GM04503 (cell line): ENCODE data around the gene SLC9A7.

Experiments
- DNase-seq: peaks from one replicate; pipeline ENCODE4 v3.0.0-alpha.2; 2012; ENCODE audit warnings: low read depth

Gene SLC9A7

DNA sequence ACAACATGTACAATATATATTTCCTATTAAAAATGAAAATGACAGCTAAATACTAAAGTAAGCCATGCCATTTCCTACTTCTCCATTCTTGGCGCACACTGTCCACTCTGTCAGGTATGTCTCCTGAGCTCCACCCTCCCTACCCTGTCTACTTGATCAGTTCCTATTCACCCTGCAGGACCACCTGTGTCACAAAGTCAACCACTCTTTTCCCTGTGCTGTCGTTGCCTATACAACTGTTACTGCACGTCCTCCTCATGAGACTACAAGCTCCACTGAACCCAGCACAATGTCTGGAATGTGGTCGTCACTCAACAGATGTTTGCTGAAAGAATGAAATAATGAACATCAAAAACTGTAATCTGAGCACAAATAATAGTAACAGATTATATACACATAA, 54.9 kb downstream of the SLC9A7 start:
- no peak for DNase-seq

DNA sequence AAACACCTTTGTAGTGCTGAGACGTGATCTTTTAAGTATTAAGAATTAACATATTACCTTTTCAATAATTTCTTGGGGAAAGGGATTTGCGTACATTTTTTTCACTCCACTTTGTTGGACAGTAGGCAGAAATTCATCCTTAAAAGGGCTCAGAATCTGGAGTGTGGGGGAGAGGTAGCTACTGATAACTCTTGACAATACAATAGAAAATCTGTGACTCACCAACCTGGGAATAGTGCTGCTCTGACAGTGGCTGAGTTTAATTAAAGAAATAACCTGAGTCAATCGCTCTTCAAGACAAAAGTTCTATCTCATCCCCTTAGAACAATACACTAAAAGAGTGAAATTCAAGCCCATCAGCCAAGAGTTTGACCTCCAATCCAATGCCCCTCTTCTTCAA, 60.2 kb downstream of the SLC9A7 start:
- DNase-seq: no peak

DNA sequence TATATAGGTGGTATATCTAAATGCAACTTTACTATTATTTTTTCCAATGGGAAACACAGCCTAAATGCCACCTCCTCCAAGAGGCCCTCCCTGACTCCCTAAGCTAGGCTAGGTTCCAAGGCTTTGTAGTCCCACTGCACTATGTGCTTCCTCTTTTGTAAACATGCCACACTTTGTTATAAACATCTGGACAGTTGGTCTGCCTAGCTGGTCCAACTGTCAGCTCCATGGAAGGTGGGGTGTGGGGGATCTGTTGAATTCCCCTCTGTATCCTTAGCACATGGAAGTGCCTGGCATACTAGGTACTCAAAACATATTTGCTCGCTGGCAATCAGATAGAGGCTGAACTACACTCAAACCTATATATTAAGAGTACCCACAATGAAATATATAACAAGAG, 63.4 kb downstream of the SLC9A7 start:
- no peak for DNase-seq

DNA sequence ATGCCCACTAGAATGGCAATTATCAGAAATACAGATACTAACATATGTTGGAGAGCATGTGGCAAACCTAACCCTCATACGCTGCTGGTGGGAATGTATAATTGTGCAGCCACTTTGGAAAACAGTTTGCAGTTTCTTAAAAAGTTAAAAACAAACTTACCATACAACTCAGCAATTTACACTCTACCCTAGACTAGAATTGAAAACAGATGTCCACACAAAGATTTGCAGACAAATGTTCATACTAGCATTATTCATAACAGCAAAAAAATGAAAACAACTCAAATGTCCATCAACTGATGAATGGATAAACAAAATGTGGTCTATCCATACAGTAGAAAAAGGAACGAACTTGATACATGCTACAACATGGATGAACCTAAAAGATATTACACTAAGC, 64.4 kb downstream of the SLC9A7 start:
- DNase-seq: no peak

DNA sequence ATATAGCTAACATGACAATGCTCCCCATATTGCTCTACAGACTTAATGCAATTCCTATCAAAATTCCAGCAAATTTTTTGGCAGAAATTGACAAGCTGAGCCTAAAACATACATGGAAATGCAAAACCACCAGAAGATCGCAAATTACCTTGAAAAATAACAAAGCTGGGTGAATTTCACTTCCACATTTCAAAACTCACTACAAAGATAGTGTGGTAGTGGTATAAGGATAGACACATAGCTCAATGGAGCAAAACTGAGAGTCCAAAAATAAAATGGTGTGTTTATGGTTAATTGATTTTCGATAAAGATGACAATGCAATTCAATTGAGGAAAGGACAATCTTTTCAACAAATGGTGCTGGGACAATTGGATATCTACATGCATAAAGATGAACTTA, 65.8 kb downstream of the SLC9A7 start:
- no peak for DNase-seq

DNA sequence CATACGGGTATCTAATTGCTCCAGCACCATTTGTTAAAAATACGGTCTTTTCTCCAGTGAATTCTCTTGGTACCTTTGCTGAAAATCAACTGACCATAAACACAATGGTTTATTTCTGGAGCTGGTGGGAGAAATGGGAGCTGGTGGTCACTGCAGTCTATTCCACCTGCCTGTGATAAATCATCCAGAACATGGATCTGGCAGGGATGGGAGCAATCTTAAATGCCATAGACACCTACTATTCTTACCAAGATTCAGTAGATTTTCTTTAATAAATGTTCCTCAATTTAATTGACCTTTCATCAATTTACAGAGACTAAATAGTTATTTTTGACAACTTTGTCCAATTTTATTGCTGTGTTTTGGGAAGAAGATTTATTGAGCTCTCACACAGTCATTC, 68.1 kb downstream of the SLC9A7 start:
- DNase-seq: no peak

DNA sequence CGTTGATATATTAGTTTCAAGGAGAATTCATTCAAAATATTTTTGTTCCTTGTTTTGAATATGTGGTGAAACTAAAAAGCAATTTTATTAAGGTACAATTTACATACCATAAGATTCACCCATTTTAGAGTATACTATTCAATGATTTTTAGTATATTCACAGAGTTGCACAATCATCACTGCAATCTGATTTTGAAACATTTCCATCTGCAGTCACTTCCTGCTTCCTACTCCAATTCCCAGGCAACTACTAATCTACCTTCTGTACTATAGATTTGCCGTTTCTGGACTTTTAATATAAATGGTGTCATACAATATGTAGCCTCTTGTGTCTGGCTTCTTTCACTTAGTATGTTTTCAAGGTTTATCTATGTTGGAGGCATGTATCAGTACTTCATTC, 71.3 kb downstream of the SLC9A7 start:
- no peak for DNase-seq

DNA sequence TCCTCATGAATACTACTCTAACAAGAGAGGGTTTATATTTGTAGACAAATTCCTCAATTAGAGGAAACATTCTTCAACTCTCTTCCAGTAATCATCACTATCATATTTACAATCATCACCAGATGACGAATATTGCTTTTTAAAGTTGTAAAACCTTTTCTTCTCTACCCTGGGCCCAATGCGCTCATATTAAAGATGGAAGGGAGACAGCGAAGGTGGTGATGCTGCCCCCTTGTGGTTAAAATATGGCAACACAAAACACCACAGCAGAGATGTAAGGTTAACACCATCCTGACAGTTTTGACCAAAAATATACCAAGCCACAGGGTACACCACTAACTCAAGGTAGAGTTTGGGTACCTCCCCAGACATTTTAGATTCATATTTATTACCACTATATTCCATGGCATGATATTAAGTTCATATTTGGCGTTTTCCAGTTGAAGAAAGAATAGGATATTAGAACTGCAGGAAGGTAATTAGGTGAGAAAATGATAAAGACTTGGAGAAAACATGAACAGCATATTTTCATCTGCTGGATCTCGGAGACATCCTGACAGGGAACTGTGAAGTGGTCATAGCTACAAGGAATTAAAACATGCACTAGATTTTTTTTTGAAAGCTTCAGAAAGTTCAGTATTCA, 72.8 kb downstream of the SLC9A7 start:
- no peak for DNase-seq

DNA sequence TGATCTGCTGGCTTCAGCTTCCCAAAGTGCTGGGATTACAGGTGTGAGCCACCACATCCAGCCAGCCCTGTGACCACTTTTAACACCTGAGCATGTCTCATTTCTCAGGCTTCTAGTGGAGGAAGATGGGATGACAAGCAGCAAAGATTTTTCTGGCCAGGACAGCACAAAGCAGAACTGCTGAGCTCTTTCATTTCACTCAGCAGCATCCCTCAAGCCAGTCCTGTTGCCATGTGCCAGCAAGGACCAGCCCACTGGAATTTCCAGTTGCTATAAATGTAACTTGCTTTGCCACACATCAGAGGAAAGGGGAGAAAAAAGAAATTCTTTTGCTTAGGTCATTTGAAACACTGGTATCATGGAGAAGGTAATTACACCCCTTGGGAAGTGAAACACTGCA, 75.9 kb downstream of the SLC9A7 start:
- DNase-seq: no peak

DNA sequence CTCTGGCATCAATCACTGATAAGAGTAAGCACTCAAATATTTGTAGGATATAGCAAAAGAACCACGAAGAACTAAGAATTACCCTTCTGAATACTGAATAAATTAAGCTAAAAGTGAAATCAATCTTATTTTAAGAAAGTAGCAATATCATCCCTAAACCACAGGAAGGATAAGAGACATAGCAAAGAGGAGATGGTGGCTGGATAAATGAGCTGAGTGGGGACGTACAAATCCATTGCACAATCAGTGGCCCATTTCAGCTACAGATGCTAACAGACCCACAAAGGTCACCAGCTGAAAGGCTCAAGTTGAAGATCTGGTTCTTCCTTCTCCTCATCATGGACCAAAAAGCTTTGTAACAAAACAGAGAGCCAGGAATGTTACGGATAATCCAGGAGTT, 77.1 kb downstream of the SLC9A7 start:
- DNase-seq: no peak

DNA sequence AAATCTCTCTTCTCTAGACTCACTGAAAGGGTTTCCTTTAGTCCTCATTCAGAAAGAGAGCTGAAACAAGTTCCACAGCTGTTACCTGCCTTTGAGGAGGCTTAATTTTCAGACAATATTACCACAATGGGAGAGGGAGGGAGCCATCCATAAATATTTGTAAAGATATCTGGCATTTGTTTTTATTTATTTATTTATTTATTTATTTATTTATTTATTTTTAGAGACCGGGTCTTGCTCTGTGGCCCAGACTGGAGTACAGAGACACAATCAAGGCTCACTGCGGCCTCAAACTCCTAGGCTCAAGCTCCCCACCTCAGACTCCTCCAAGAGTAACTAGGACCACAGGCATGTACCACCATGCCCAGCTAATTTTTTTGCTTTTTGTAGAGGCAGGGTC, 80.7 kb downstream of the SLC9A7 start:
- no peak for DNase-seq

DNA sequence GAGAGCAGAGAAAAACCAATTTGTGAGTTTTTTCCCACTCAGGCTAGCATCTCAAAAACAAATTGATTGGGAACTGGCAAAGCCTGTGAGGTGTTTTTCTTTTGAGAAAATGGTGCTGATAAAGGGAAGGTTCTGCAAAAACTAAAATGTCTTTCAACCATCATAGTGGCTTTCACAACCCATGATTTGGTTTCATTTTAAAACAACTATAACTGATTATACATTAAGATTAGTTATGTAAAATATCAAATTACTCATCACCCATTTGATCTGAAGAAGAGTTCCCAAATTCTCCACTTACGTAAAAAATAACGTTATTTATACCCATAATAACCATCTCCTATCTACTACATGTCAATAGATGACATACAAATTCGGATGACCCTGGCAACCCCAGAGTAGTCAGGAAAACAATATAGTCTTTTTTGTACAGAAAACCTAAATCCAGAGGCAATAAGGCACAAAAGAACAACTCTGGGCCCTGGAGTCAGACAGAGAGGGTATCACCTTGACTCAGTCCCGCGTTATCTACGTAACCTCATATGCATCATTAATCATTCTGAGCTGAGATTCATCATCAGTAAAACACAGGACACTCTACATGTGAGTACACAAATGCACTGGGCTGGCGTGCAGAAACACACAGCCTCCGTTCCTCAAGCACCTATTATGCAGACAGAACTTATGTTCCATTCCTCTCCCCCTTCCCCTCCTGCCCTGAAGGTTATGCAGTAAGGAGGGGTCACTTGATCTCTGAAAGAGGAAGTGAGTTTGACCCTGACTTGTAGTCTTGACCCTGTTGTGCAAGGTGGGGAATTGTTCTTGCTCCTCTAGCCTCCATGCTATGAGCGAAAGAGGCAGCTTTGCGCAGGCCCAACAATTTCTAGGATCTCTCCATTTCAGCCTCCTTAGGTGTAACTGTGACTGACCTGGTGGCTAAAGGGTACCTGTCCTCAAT, 82.2 kb downstream of the SLC9A7 start:
- no peak for DNase-seq

DNA sequence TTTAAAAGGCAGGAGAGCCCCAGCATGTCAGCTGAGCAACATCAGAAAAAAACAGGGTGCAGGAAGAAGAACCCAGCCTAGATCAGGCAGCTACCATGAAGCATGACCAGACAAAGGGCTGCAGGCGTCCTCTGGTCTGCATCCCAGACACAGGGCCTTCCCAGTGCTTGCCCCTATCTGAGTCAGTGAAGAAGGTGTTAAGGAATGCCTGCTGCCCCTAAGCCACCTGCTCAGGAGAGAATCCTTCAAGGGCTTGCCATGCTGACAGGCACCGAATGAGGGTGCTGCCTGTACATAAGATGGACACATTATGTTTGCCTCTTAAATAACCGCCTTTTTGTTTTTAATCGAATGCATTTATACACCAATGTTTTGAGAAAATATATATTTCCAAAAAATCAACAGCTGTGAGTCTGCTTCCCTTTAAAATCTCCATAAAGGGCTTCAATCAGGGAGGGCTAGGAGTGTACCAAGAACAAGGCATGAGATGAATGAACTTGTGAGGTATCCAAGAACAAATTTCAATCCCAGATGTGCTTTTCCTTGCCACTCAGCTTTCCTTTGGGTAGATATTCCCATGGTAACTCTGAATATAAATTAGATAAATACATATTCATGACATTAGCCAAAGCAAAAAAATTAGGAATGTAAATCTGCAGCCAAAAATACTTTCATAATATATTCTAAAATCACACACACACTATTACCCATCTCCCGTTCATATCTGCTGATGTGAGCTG, 85.1 kb downstream of the SLC9A7 start:
- DNase-seq: no peak

DNA sequence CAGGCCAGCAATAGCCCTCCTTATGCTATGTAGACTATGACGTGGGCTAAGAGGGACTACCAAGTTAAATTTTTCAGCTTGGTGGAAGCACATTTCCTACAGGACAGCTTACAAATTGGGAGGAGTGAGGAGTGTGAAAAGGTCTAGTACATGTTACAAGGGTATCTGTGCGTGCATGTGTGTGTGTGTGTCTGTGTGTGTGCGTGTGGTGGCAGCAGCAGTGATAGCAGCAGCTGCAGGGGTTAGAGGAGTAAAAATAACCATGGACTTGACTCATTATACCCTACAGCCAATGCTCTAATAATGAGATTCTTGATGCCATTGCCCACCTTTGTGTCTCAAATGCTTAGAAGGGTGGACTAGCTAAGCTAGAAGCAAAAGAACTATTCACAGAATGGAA, 88.6 kb downstream of the SLC9A7 start:
- DNase-seq: no peak

DNA sequence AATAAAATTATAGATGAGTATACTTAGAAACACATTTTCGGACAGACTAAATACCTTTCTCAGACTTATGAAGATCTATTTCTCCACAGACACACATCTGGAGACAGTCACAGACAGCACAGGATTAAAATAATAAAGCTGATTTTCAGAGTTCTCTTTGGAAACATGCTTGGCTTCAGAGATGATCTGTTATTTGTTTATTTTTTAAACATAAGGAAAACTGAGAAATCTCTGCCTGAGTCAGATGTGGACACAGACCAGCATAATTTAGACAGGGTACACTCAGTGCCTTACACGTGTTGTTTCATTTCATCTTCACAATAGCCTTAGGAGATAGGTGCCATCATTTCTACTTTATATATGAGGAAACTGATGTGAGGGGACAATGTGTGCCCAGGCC, 92.1 kb downstream of the SLC9A7 start:
- DNase-seq: no peak

DNA sequence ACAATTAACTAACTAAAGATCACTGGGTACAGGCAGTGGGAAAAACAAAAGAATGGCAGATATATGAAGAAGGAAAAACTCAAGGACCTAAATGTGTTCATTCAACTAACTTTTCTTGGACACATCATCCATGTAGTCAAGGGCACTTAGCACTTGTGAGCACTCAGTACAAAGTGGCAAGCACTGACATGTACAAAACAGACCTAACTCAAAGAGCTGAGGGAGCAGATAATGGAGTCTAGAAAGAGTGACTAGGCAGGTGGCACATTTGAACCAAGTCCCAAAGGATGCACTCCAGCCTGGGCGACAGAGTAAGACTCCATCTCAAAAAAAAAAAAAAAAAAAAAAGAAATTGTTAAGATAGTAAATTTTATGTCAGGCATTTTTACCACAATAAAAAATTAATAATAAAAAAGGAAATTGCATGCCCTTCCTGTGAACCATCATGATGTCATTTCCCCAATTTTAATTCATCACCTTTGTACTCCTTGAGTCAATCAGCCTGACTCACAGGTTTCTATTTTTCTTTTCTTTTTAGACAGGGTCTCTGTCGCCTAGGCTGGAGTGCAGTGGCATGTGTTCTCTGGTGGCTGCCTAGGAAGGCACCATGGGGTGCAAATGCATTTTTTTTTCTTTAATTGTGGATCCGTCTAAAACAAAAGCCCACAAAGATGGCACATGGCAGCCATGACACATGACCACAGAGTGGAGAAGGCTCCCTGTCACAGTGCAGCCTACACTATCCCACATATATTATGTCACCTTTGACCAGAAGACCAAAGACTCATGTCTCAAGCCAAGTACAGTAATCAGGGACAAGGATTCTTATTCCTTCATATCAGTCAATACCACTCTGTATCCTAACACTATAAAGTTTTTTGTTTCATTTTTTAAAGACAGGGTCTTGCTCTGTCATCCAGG, 93.4 kb downstream of the SLC9A7 start:
- DNase-seq: no peak

DNA sequence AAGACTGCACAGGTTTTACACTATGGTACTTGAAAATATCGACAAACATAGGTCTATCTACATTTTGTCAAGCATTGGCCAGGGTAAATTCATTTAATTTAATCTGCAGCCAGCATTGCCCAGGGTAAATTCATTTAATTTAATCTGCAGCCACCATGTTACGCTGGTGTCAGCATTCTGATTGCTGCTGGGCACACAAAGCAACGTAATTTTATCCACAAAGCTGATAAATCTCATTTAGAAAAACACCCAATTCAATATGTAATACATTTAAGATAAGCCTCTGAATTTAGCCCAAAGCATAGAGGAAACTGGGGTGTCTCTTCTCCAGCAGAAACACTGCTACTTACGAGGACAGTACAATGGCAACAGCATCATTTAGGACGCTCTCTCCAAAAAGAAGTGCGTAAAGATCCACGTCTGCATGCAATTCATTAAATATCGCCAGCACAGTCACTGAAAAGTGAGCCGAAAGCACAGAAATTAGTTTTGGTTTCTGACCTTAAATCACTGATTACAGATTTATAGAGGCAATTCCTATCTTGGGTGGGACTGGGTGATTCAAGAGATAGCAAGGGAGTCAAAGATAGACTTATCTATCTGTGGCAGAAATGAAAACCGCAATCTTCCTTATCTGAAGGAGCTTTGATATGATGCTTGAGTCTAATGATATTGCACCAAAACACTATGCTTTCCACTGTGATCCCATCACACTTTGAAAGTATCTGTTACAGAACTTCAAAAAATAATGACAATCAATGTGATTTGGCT, 96.5 kb downstream of the SLC9A7 start:
- no peak for DNase-seq

DNA sequence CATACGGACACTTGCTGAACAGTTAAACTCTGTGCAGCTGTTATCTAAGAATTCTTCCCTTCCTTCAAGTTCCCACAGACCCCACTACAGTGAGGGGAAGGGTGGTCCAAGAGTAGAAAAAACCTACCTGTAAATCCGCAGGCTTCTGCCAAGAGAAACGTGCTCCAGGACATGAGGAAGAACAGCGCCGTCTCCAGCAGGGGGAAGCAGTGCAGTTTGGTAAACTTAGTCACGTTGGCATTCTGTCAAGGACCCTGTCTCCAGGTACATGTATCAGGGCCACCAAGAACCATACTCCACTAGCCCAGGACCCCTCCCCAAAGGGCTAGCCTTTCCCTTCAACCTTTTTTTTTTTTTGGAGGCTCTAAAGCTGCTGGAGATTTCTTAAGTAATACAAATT, 105.4 kb downstream of the SLC9A7 start:
- no peak for DNase-seq

DNA sequence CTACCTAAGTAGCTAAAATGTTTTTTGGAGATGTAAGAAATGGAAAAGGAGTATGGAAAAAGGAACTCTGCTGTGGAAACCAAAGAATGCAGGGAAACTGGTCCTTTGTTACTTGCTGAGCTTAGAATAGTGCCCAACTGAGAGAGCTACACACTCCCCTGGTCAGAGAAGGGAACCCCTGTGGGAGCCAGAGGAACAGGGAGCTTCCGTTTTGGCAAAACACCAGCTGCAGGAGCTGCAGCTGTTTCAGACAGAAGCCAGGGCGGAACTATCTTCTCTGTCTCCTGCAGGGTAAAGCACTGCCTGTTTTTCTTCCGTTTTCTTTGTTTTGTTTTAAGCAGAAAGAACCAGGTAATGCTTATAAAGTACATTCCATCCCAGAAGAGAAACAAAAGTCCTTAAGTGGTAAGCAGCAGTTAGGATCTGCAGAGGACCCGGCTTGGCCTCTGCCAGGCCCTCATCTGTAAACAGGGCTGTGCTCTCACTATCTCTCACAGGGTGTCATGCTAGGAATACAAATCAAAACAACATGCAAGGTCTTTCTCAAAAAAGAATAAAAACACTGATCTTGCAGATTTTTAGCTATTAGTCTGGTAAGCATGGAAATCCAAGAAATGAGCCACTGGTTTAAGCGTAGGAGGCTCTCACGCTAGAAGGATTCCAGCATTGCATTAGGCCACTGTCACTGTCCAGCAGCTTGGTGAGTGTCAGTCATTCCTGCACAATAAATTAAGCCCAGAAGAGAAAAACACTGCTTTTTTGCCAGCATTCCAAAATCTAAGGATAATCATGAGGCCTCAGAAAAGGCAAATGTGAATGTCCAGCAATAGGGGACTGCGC, 109.3 kb downstream of the SLC9A7 start:
- DNase-seq: no peak

DNA sequence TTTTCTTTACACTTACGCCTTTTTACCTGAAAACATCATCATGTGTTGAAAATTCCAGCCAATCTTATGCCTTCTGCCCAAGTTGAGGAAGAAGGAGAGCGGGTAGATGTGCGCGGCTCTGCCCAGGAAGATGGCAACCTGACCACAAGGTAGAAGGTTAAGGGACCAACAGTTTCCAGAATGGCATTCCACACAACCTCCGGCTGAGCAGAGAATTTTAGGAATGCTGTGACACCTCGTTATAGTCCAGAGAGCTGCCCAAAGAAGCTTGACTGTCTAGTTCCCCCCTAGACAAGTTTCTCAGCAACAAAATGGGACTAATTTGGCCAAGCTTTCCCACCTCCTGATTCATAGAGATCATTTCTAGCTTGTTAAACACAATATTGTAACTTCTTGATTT, 110.3 kb downstream of the SLC9A7 start:
- no peak for DNase-seq
